ENCODE data around the gene PTPRQ. TPM values are rescaled to one million over a fixed set of nuclear protein-coding genes. Genes with fewer than 3 reads are reported as not detected.

PTPRQ gene
- total RNA-seq, 1 experiment from 2014 or later, result not detected

DNA sequence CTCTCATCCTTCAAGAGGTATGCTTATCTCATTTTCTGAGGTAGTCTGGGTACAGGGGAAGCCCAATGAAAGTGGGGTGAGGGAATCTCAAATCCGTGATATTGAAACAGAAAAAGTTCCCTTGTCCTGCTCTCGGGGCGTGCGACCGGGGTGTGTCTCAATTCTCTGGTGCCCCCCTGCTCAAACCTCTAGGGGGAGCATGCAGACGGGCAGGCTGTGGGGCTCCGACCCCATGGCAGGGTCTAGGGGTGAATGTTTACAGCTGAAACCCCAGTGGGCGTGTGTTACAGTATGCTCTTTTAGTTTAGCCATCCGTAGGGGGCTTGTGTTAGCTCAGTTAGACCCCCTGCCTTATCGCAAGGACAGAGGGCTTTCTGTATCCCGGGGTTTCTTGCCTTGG is 68.7 kb downstream of the PTPRQ start:
- no peak for DNase-seq
- BruUV-seq (replicated peaks), result no TSS peak
- TF ChIP-seq, protein P1, sequence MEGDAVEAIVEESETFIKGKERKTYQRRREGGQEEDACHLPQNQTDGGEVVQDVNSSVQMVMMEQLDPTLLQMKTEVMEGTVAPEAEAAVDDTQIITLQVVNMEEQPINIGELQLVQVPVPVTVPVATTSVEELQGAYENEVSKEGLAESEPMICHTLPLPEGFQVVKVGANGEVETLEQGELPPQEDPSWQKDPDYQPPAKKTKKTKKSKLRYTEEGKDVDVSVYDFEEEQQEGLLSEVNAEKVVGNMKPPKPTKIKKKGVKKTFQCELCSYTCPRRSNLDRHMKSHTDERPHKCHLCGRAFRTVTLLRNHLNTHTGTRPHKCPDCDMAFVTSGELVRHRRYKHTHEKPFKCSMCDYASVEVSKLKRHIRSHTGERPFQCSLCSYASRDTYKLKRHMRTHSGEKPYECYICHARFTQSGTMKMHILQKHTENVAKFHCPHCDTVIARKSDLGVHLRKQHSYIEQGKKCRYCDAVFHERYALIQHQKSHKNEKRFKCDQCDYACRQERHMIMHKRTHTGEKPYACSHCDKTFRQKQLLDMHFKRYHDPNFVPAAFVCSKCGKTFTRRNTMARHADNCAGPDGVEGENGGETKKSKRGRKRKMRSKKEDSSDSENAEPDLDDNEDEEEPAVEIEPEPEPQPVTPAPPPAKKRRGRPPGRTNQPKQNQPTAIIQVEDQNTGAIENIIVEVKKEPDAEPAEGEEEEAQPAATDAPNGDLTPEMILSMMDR (IDR thresholded peaks at IDR 0.05; ENCODE audit: insufficient read depth in 1 of 2, low read depth in 1 of 2, low read length in 1 of 2, severe bottlenecking in 1 of 2, unreplicated experiment in 1 of 2), result no peak
- no peaks in the 10 kb centered on the region for H3K9me3 ChIP-seq
- no peak overlapping the region for H3K4me3 ChIP-seq (ENCODE audit: low read depth, low read length)
- POLR2A ChIA-PET, result no interaction called here
- no peaks in the 10 kb centered on the region for H3K4me1 Mint-ChIP-seq (ENCODE audit: low read depth, unreplicated experiment)
- H3K4me1 ChIP-seq, result no peaks in the 10 kb centered on the region
- H3K27ac Mint-ChIP-seq (ENCODE audit: unreplicated experiment), result no peak overlapping the region
- H3K4me3 Mint-ChIP-seq (ENCODE audit: unreplicated experiment), result no peak overlapping the region
- H3K36me3 ChIP-seq (ENCODE audit: control insufficient read depth, insufficient read depth, low read length), result no peaks in the 10 kb centered on the region
- no peaks in the 10 kb centered on the region for H3K27me3 ChIP-seq (replicated peaks; ENCODE audit: control insufficient read depth, insufficient read depth, low read length)
- intact Hi-C loops (cut with micrococcal nuclease; ENCODE audit: unreplicated experiment), result no loop called here
- CTCF ChIA-PET, result no interaction called here
- H3K27me3 Mint-ChIP-seq (ENCODE audit: insufficient read depth, unreplicated experiment), result peaks cover 10% of the 10 kb centered on the region
- no peaks in the 10 kb centered on the region for H3K9me3 Mint-ChIP-seq (ENCODE audit: unreplicated experiment)
- no peaks in the 10 kb centered on the region for H3K36me3 Mint-ChIP-seq (ENCODE audit: insufficient read depth, unreplicated experiment)

GRCh38 chr12:80513211-80513610 is 69.2 kb downstream of the PTPRQ start:
- Mint-ChIP-seq H3K9me3 (ENCODE audit: unreplicated experiment) (no peaks in the 10 kb centered on the region), H3K4me1 (ENCODE audit: low read depth, unreplicated experiment) (no peaks in the 10 kb centered on the region), H3K27me3 (ENCODE audit: insufficient read depth, unreplicated experiment) (peaks cover 9% of the 10 kb centered on the region), H3K36me3 (ENCODE audit: insufficient read depth, unreplicated experiment) (no peaks in the 10 kb centered on the region), H3K4me3 (ENCODE audit: unreplicated experiment) (no peak overlapping the region), H3K27ac (ENCODE audit: unreplicated experiment) (no peak overlapping the region)
- Histone ChIP-seq H3K4me1 (no peaks in the 10 kb centered on the region), H3K4me3 (ENCODE audit: low read depth, low read length) (no peak overlapping the region), H3K9me3 (no peaks in the 10 kb centered on the region), H3K36me3 (ENCODE audit: control insufficient read depth, insufficient read depth, low read length) (no peaks in the 10 kb centered on the region), H3K27me3 (replicated peaks; ENCODE audit: control insufficient read depth, insufficient read depth, low read length) (no peaks in the 10 kb centered on the region)
- no TSS peak for BruUV-seq (replicated peaks)
- CTCF ChIA-PET, result no interaction called here
- no peak for DNase-seq
- POLR2A ChIA-PET, result no interaction called here
- intact Hi-C loops (cut with micrococcal nuclease; ENCODE audit: unreplicated experiment), result no loop called here
- TF ChIP-seq, protein P1 (IDR thresholded peaks at IDR 0.05; ENCODE audit: insufficient read depth in 1 of 2, low read depth in 1 of 2, low read length in 1 of 2, severe bottlenecking in 1 of 2, unreplicated experiment in 1 of 2), result no peak

DNA sequence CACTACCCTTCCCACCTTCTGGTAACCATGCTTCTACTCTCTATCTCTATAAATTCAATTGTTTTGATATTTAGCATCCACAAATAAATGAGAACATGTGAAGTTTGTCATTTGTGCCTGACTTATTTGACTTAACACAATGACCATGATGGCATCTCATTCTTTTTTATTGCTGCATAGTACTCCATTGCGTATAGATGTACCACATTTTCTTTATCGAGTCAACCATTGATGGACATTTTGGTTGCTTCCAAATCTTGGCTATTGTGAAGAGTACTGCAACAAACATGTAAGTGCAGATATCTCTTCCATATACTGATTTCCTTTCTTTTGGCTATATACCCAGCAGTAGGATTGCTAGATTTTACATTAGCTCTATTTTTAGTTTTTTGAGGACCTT is 73.6 kb downstream of the PTPRQ start:
- Histone ChIP-seq H3K27me3 (replicated peaks; ENCODE audit: control insufficient read depth, insufficient read depth, low read length) (no peaks in the 10 kb centered on the region), H3K36me3 (ENCODE audit: control insufficient read depth, insufficient read depth, low read length) (no peaks in the 10 kb centered on the region), H3K4me1 (no peaks in the 10 kb centered on the region), H3K4me3 (ENCODE audit: low read depth, low read length) (no peak overlapping the region), H3K9me3 (no peaks in the 10 kb centered on the region)
- POLR2A ChIA-PET, result no interaction called here
- intact Hi-C loops (cut with micrococcal nuclease; ENCODE audit: unreplicated experiment), result no loop called here
- no peaks in the 10 kb centered on the region for H3K9me3 Mint-ChIP-seq (ENCODE audit: unreplicated experiment)
- H3K27me3 Mint-ChIP-seq (ENCODE audit: insufficient read depth, unreplicated experiment), result no peaks in the 10 kb centered on the region
- CTCF ChIA-PET, result no interaction called here
- no peaks in the 10 kb centered on the region for H3K36me3 Mint-ChIP-seq (ENCODE audit: insufficient read depth, unreplicated experiment)
- TF ChIP-seq, protein P1 (IDR thresholded peaks at IDR 0.05; ENCODE audit: insufficient read depth in 1 of 2, low read depth in 1 of 2, low read length in 1 of 2, severe bottlenecking in 1 of 2, unreplicated experiment in 1 of 2), result no peak
- no peak for DNase-seq
- BruUV-seq (replicated peaks), result no TSS peak
- H3K27ac Mint-ChIP-seq (ENCODE audit: unreplicated experiment), result no peak overlapping the region
- H3K4me3 Mint-ChIP-seq (ENCODE audit: unreplicated experiment), result no peak overlapping the region
- H3K4me1 Mint-ChIP-seq (ENCODE audit: low read depth, unreplicated experiment), result no peaks in the 10 kb centered on the region

All from Caco-2 (cell line).